DMS79 (cell line): ENCODE results near the gene GGACT.
"Not testable (repeated sequence)": the region's sequence is repeated elsewhere in the genome, so short reads cannot be mapped to it uniquely, and the experiment has no call there.

Experiments used
- DNase-seq: peaks from one replicate; lab custom pipeline; 2025; lab: John Stamatoyannopoulos, UW

Gene GGACT

GRCh38 chr13:100600915-100601314 lies 12.3 kb upstream of the GGACT start:
- DNase-seq = no peak

GRCh38 chr13:100600461-100600860 lies 11.9 kb upstream of the GGACT start:
- no peak for DNase-seq

- no peak for DNase-seq
Observed at GRCh38 chr13:100597253-100597652, 8.7 kb upstream of the GGACT start.

GRCh38 chr13:100596516-100596915 lies 7.9 kb upstream of the GGACT start:
- DNase-seq = no peak

GRCh38 chr13:100594731-100595130 lies 6.1 kb upstream of the GGACT start:
- DNase-seq = no peak

- DNase-seq = no peak
Observed at GRCh38 chr13:100594255-100594654, 5.7 kb upstream of the GGACT start.

GRCh38 chr13:100589178-100589725 lies 663 bp upstream of the GGACT start:
- no peak for DNase-seq

GRCh38 chr13:100584896-100585295 lies 3.7 kb downstream of the GGACT start:
- DNase-seq = no peak

- no peak for DNase-seq
Observed at GRCh38 chr13:100581504-100581903, 7.1 kb downstream of the GGACT start.

- no peak for DNase-seq
Observed at GRCh38 chr13:100581030-100581429, 7.6 kb downstream of the GGACT start.

GRCh38 chr13:100580045-100580444 lies 8.5 kb downstream of the GGACT start:
- no peak for DNase-seq

GRCh38 chr13:100577239-100577638 lies 11.3 kb downstream of the GGACT start:
- not testable (repeated sequence) for DNase-seq

- DNase-seq = no peak
Observed at GRCh38 chr13:100573121-100573520, 15.5 kb downstream of the GGACT start.

GRCh38 chr13:100566543-100566942 lies 22.0 kb downstream of the GGACT start:
- DNase-seq = no peak

GRCh38 chr13:100565286-100565685 lies 23.3 kb downstream of the GGACT start:
- no peak for DNase-seq

- DNase-seq = no peak
Observed at GRCh38 chr13:100564444-100565223, 24.0 kb downstream of the GGACT start.

GRCh38 chr13:100563779-100564178 lies 24.8 kb downstream of the GGACT start:
- DNase-seq = no peak

- no peak for DNase-seq
Observed at GRCh38 chr13:100561599-100562204, 26.9 kb downstream of the GGACT start.

GRCh38 chr13:100561158-100561499 lies 27.5 kb downstream of the GGACT start:
- no peak for DNase-seq

- no peak for DNase-seq
Observed at GRCh38 chr13:100560498-100561157, 28.0 kb downstream of the GGACT start.

- DNase-seq = no peak
Observed at GRCh38 chr13:100559886-100560285, 28.7 kb downstream of the GGACT start.

GRCh38 chr13:100552755-100553154 lies 35.8 kb downstream of the GGACT start:
- DNase-seq = no peak

GRCh38 chr13:100549316-100549715 lies 39.3 kb downstream of the GGACT start:
- no peak for DNase-seq
